Keratinocyte (primary cell): Measurements from ENCODE around the gene TMPRSS13. TPM values are rescaled to one million over a fixed set of nuclear protein-coding genes. Genes with fewer than 3 reads are reported as not detected.

Experiments
- DNase-seq: peaks from one replicate; pipeline ENCODE4 v3.0.0-alpha.2; 2011; ENCODE audit warnings: low read depth, missing footprints, low spot score
- FAIRE-seq: peaks from 2 replicates; lab custom pipeline; 2011; peaks lifted over from hg19 to GRCh38; lab: Jason Lieb, UNC
- H2AFZ ChIP-seq: 2 replicates; pipeline ENCODE4 v1.6.0; 2012; ENCODE audit warnings: low read length, control low read depth, inconsistent platforms; ENCODE audit not compliant: control insufficient read depth
- H3K27ac ChIP-seq: 2 replicates; pipeline ENCODE4 v1.5.1; 2011; ENCODE audit warnings: low read length; ENCODE audit not compliant: control insufficient read depth, insufficient read depth
- H3K27me3 ChIP-seq: 3 replicates; pipeline ENCODE4 v1.6.0; 2011; ENCODE audit warnings: low read length; ENCODE audit not compliant: control insufficient read depth, insufficient read depth; ENCODE audit errors: extremely low read depth
- H3K36me3 ChIP-seq, 2 experiments: 2 replicates in 1 of 2; 3 replicates in 1 of 2; pipeline ENCODE4 v1.5.1; 2011; ENCODE audit warnings: low read length in 2 of 2, mild to moderate bottlenecking in 1 of 2; ENCODE audit not compliant: control insufficient read depth in 2 of 2, insufficient read depth in 2 of 2; ENCODE audit errors: extremely low read depth in 1 of 2
- H3K4me1 ChIP-seq: 3 replicates; pipeline ENCODE4 v1.5.1; 2011; ENCODE audit warnings: low read length; ENCODE audit not compliant: control insufficient read depth, insufficient read depth; ENCODE audit errors: extremely low read depth
- H3K4me2 ChIP-seq: 3 replicates; pipeline ENCODE4 v1.6.0; 2011; ENCODE audit warnings: low read depth, low read length; ENCODE audit not compliant: control insufficient read depth, insufficient read depth; ENCODE audit errors: extremely low read depth
- H3K4me3 ChIP-seq, 3 experiments: fragments of 200-600 bp in 1 of 3; sonication (generic) in 1 of 3; 2 replicates in 2 of 3; 3 replicates in 1 of 3; pipeline ENCODE4 v1.5.1; 2011 to 2016; ENCODE audit warnings: low read length in 3 of 3, mild to moderate bottlenecking in 3 of 3, control low read depth in 2 of 3, inconsistent platforms in 1 of 3, low read depth in 1 of 3, mixed read lengths in 1 of 3, mixed run types in 1 of 3, moderate library complexity in 1 of 3; ENCODE audit not compliant: control insufficient read depth in 2 of 3, insufficient read depth in 2 of 3; ENCODE audit errors: extremely low read depth in 1 of 3
- H3K79me2 ChIP-seq: 2 replicates; pipeline ENCODE4 v1.6.0; 2012; ENCODE audit warnings: low read length; ENCODE audit not compliant: control insufficient read depth, insufficient read depth
- H3K9ac ChIP-seq: 3 replicates; pipeline ENCODE4 v1.6.0; 2011; ENCODE audit warnings: low read length; ENCODE audit not compliant: control insufficient read depth, insufficient read depth; ENCODE audit errors: extremely low read depth
- H3K9me1 ChIP-seq: 3 replicates; pipeline ENCODE4 v1.6.0; 2011; ENCODE audit warnings: low read length; ENCODE audit not compliant: control insufficient read depth, insufficient read depth; ENCODE audit errors: extremely low read depth
- H3K9me3 ChIP-seq: 2 replicates; pipeline ENCODE4 v1.5.1; 2012; ENCODE audit warnings: low read depth, low read length; ENCODE audit not compliant: control insufficient read depth
- H4K20me1 ChIP-seq: 3 replicates; pipeline ENCODE4 v1.6.0; 2011; ENCODE audit warnings: low read length; ENCODE audit not compliant: control insufficient read depth, insufficient read depth; ENCODE audit errors: extremely low read depth
- CTCF ChIP-seq, 3 experiments: IDR thresholded peaks in 1 of 3; conservative IDR thresholded peaks in 1 of 3; optimal IDR thresholded peaks in 1 of 3; 2 replicates in 2 of 3; 3 replicates in 1 of 3; pipeline versions ENCODE3 to v1.5.1; 2011; ENCODE audit warnings: low read length in 3 of 3, mild to moderate bottlenecking in 3 of 3, moderate library complexity in 2 of 3, control low read depth in 1 of 3, inconsistent platforms in 1 of 3; ENCODE audit not compliant: insufficient read depth in 2 of 3; ENCODE audit errors: extremely low read depth in 1 of 3
- EZH2 ChIP-seq: IDR thresholded peaks from one replicate; pipeline ENCODE4 v1.6.1; 2012; ENCODE audit warnings: inconsistent platforms, mild to moderate bottlenecking, low read length, moderate library complexity
- dilution Hi-C: fragments of 300-500 bp; cut with MboI; formaldehyde crosslinking; loops from one replicate; pipeline ENCODE4 v1.7.0; 2020; ENCODE audit warnings: low sequenced_read_pairs; ENCODE audit not compliant: extremely low pct_ligation_motif_present
- polyA plus RNA-seq, 5 experiments: library from polyadenylated mRNA; depleted of rRNA in 3 of 5; stranded (reverse) in 3 of 5; stranded (forward) in 1 of 5; unstranded in 1 of 5; fragments of >200 nt; gene quantifications; 1 replicate in 1 of 5; 2 replicates in 3 of 5; 3 replicates in 1 of 5; pipeline versions ENCODE4 v1.2.1 to v1.2.3, GENCODE V29; 2011 to 2012; ENCODE audit warnings: missing spikeins in 2 of 5, low read depth in 1 of 5, low replicate concordance in 1 of 5

The TMPRSS13 gene
- polyA plus RNA-seq, 1 donor (not counting 4 experiments of a cell fraction or from before 2014, with no cell fraction given): 1.8 TPM

- Histone ChIP-seq H3K4me1 (no peaks in the 10 kb centered on the region), H3K36me3 (no peaks in the 10 kb centered on the region), H3K27ac (no peak overlapping the region), H3K9ac (no peak overlapping the region), H2AFZ (no peak overlapping the region), H3K4me2 (no peak overlapping the region), H3K79me2 (no peaks in the 10 kb centered on the region), H3K27me3 (no peaks in the 10 kb centered on the region), H4K20me1 (no peaks in the 10 kb centered on the region), H3K9me3 (no peaks in the 10 kb centered on the region), H3K9me1 (no peaks in the 10 kb centered on the region), H3K4me3 (no peak overlapping the region)
- dilution Hi-C loops: no loop called here
- FAIRE-seq (no peak), DNase-seq (no peak)
- no peak for TF ChIP-seq CTCF (optimal IDR thresholded peaks at IDR 0.05 in 1 of 3, IDR thresholded peaks at IDR 0.05 in 1 of 3, conservative IDR thresholded peaks at IDR 0.05 in 1 of 3; ENCODE audit: extremely low read depth in 1 of 3, insufficient read depth in 2 of 3, low read length in 3 of 3)
Measured at GRCh38 chr11:117961896-117962295, 32.7 kb upstream of the TMPRSS13 start.

GRCh38 chr11:117960406-117960805, 31.2 kb upstream of the TMPRSS13 start:
- no peaks in the 10 kb centered on the region for H3K79me2 ChIP-seq
- no peaks in the 10 kb centered on the region for H3K9me1 ChIP-seq
- FAIRE-seq (no peak), DNase-seq (no peak)
- H3K27me3 ChIP-seq: no peaks in the 10 kb centered on the region
- no peaks in the 10 kb centered on the region for H3K36me3 ChIP-seq
- H4K20me1 ChIP-seq: no peaks in the 10 kb centered on the region
- H3K4me3 ChIP-seq: no peak overlapping the region
- H3K27ac ChIP-seq: no peak overlapping the region
- TF ChIP-seq CTCF (optimal IDR thresholded peaks at IDR 0.05 in 1 of 3, IDR thresholded peaks at IDR 0.05 in 1 of 3, conservative IDR thresholded peaks at IDR 0.05 in 1 of 3; ENCODE audit: extremely low read depth in 1 of 3, insufficient read depth in 2 of 3, low read length in 3 of 3) (no peak), EZH2 (no peak)
- no peaks in the 10 kb centered on the region for H3K9me3 ChIP-seq
- no peak overlapping the region for H3K9ac ChIP-seq
- dilution Hi-C loops: no loop called here
- H2AFZ ChIP-seq: no peak overlapping the region
- H3K4me1 ChIP-seq: no peaks in the 10 kb centered on the region
- no peak overlapping the region for H3K4me2 ChIP-seq
